ENCODE data around the gene SLC25A38.

Gene SLC25A38

DNA sequence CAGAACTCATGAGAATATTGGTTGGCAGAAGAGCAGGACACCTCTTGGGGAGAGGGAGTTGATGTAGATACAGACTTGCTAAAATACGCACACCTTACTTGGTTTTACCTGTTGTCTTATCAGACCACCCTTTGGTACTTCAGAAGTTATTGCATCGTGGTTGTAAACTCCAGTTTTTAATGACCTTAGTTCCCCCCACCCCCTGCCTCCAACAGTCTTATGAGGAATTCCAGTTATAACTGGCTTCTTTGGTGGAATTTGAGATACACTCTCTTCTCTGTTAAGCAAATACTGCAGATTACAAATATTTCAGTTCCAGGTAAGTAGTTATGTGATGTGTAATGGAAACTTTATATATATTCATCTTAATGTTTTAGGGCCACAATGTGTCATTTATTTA lies 5.0 kb downstream of the SLC25A38 start:
- TF ChIP-seq, protein P1, sequence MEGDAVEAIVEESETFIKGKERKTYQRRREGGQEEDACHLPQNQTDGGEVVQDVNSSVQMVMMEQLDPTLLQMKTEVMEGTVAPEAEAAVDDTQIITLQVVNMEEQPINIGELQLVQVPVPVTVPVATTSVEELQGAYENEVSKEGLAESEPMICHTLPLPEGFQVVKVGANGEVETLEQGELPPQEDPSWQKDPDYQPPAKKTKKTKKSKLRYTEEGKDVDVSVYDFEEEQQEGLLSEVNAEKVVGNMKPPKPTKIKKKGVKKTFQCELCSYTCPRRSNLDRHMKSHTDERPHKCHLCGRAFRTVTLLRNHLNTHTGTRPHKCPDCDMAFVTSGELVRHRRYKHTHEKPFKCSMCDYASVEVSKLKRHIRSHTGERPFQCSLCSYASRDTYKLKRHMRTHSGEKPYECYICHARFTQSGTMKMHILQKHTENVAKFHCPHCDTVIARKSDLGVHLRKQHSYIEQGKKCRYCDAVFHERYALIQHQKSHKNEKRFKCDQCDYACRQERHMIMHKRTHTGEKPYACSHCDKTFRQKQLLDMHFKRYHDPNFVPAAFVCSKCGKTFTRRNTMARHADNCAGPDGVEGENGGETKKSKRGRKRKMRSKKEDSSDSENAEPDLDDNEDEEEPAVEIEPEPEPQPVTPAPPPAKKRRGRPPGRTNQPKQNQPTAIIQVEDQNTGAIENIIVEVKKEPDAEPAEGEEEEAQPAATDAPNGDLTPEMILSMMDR (IDR thresholded peaks at IDR 0.05; ENCODE audit: insufficient read depth, low read length, missing control alignments), result no peak
- POLR2A ChIA-PET, result no interaction called here
- DNase-seq (ENCODE audit: low read depth, low spot score), result no peak
- CTCF ChIA-PET, result no interaction called here
- no peak overlapping the region for H3K4me3 ChIP-seq (ENCODE audit: low read depth, low read length)

- TF ChIP-seq, protein P1 (IDR thresholded peaks at IDR 0.05; ENCODE audit: insufficient read depth, low read length, missing control alignments), result no peak
- H3K4me3 ChIP-seq (ENCODE audit: low read depth, low read length), result no peak overlapping the region
- CTCF ChIA-PET, result no interaction called here
- POLR2A ChIA-PET, result no interaction called here
- DNase-seq (ENCODE audit: low read depth, low spot score), result no peak
Measured at GRCh38 chr3:39388741-39389248, 5.6 kb downstream of the SLC25A38 start.

- ChIA-PET POLR2A (interaction anchor here (1.7 kb wide), 1 partner anchor 17 kb away, joined by 4 read pairs; the partner anchor contains the start of gene RPSA), CTCF (no interaction called here)
- no peak overlapping the region for H3K4me3 ChIP-seq (ENCODE audit: low read depth, low read length)
- TF ChIP-seq, protein P1 (IDR thresholded peaks at IDR 0.05; ENCODE audit: insufficient read depth, low read length, missing control alignments), result no peak
- DNase-seq (ENCODE audit: low read depth, low spot score), result no peak
Measured at GRCh38 chr3:39390181-39390580, 7.0 kb downstream of the SLC25A38 start.

GRCh38 chr3:39396690-39397089 lies 13.5 kb downstream of the SLC25A38 start:
- DNase-seq (ENCODE audit: low read depth, low spot score), result no peak
- ChIA-PET POLR2A (no interaction called here), CTCF (no interaction called here)
- TF ChIP-seq, protein P1 (IDR thresholded peaks at IDR 0.05; ENCODE audit: insufficient read depth, low read length, missing control alignments), result no peak
- no peak overlapping the region for H3K4me3 ChIP-seq (ENCODE audit: low read depth, low read length)

GRCh38 chr3:39398700-39399099 lies 15.5 kb downstream of the SLC25A38 start:
- POLR2A ChIA-PET, result no interaction called here
- DNase-seq (ENCODE audit: low read depth, low spot score), result no peak
- TF ChIP-seq, protein P1 (IDR thresholded peaks at IDR 0.05; ENCODE audit: insufficient read depth, low read length, missing control alignments), result no peak
- CTCF ChIA-PET, result interaction anchor here (1.4 kb wide), 1 partner anchor 18 kb away, joined by 4 read pairs; no protein-coding TSS in a partner anchor
- no peak overlapping the region for H3K4me3 ChIP-seq (ENCODE audit: low read depth, low read length)

DNA sequence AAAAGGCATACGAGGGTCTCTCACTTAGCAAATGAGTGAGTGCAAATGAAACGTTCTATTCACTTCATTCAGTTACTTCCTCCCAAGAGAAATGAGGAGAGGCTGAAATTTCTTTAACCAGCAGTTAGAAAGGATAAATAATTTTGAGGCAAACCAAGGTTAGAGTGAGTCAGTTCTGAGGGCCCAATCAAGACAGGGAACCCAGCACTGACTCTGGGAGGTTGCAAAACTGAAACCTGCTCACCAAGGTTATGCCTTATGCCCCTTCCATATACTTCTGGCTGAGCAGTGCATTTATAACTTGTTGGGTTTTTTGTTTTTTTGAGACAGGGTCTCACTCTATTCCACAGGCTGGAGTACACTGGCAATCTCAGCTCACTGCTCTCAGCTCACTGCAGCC lies 18.8 kb downstream of the SLC25A38 start:
- no peak for DNase-seq (ENCODE audit: low read depth, low spot score)
- ChIA-PET POLR2A (no interaction called here), CTCF (interaction anchor here (1.6 kb wide), 1 partner anchor 15 kb away, joined by 3 read pairs; no protein-coding TSS in a partner anchor)
- TF ChIP-seq, protein P1 (IDR thresholded peaks at IDR 0.05; ENCODE audit: insufficient read depth, low read length, missing control alignments), result no peak
- no peak overlapping the region for H3K4me3 ChIP-seq (ENCODE audit: low read depth, low read length)
